K562 (cell line): ENCODE results near the gene SIGLEC9. TPM values are rescaled to one million over a fixed set of nuclear protein-coding genes. Genes with fewer than 3 reads are reported as not detected.

ENCODE experiments used
- CAMTA2 ChIP-seq: fragments of 250-450 bp; sonication (Bioruptor Pico); conservative IDR thresholded peaks from 2 replicates; pipeline ENCODE4 v1.5.1; 2022
- COPS2 ChIP-seq: fragments of 450-650 bp; conservative IDR thresholded peaks from 2 replicates; pipeline ENCODE4 v1.6.1; 2016; ENCODE audit warnings: mild to moderate bottlenecking, moderate library complexity
- CREM ChIP-seq: IDR thresholded peaks from 2 replicates; pipeline ENCODE4 v1.6.1; 2014; ENCODE audit warnings: antibody characterized with exemption, low read depth
- GATAD2A ChIP-seq: fragments of 450-650 bp; IDR thresholded peaks from 2 replicates; pipeline ENCODE4 v1.6.1; 2017
- HDAC6 ChIP-seq: IDR thresholded peaks from 2 replicates; pipeline ENCODE4 v1.6.1; 2012; ENCODE audit warnings: low read depth, mild to moderate bottlenecking, control low read depth, inconsistent platforms, low read length, moderate library complexity
- NFXL1 ChIP-seq: fragments of 450-650 bp; formaldehyde crosslinking; IDR thresholded peaks from 2 replicates; pipeline ENCODE4 v1.4.0; 2021; ENCODE audit warnings: mild to moderate bottlenecking
- NRF1 ChIP-seq, 2 experiments: fragments of 450-650 bp; IDR thresholded peaks in 1 of 2; conservative IDR thresholded peaks in 1 of 2; 2 replicates each; pipeline ENCODE4 v1.6.1; 2014; ENCODE audit warnings: mild to moderate bottlenecking in 2 of 2
- SREBF2 ChIP-seq: sonication (generic); formaldehyde crosslinking; IDR thresholded peaks from 2 replicates; pipeline ENCODE4 v1.4.0; 2020; ENCODE audit warnings: mild to moderate bottlenecking, missing genetic modification reagents
- ZNF133 ChIP-seq: fragments of 250-450 bp; sonication (Bioruptor Pico); IDR thresholded peaks from 2 replicates; pipeline ENCODE4 v1.4.0; 2020; ENCODE audit warnings: mild to moderate bottlenecking
- polyA plus RNA-seq, 8 experiments: library from polyadenylated mRNA; depleted of rRNA in 4 of 8; stranded (reverse) in 5 of 8; unstranded in 3 of 8; fragments of >200 nt; fragmentation: Nextera tagmentation in 2 of 8; fragmentation: Illumina TruSeq in 1 of 8; extraction: Ambion mirVana in 2 of 8; extraction: Trizol in 1 of 8; gene quantifications; 2 replicates each; pipeline versions ENCODE4 v1.2.1 to v1.2.3, GENCODE V29; 2011 to 2014; ENCODE audit warnings: inconsistent platforms in 1 of 8, missing spikeins in 1 of 8
- total RNA-seq, 7 experiments: library from RNA; depleted of rRNA in 6 of 7; stranded (reverse); fragments of >200 nt in 6 of 7; fragmentation: Illumina TruSeq in 2 of 7; extraction: Trizol in 2 of 7; gene quantifications; 2 replicates each; pipeline versions ENCODE4 v1.2.1 to v1.2.3, GENCODE V29; 2011 to 2021; ENCODE audit warnings: low replicate concordance in 1 of 7
- TF ChIP-seq, protein P1 (sequence below): sonication (generic); formaldehyde crosslinking; IDR thresholded peaks from 2 replicates; pipeline ENCODE4 v1.8.0; 2023; ENCODE audit warnings: mild to moderate bottlenecking, missing genetic modification reagents
- TF ChIP-seq, protein P2 (sequence below), 3 experiments: IDR thresholded peaks in 2 of 3; conservative IDR thresholded peaks in 1 of 3; 2 replicates each; pipeline ENCODE4 v1.5.1; 2011 to 2012; ENCODE audit warnings: low read length in 3 of 3, mild to moderate bottlenecking in 3 of 3, control low read depth in 2 of 3, improper control_type of control experiment in 1 of 3, inconsistent platforms in 1 of 3, low read depth in 1 of 3, mixed read lengths in 1 of 3, moderate library complexity in 1 of 3; ENCODE audit not compliant: insufficient read depth in 2 of 3
- TF ChIP-seq, protein P3 (sequence below), 2 experiments: fragments of 150-350 bp in 1 of 2; IDR thresholded peaks; 2 replicates each; pipeline ENCODE4 v1.6.1; 2012 to 2016; ENCODE audit warnings: low read depth in 2 of 2, low read length in 2 of 2, mild to moderate bottlenecking in 1 of 2, moderate library complexity in 1 of 2
- TF ChIP-seq, protein P4 (sequence below): fragments of 250-450 bp; sonication (Bioruptor Pico); IDR thresholded peaks from 2 replicates; pipeline ENCODE4 v1.8.0; 2022; ENCODE audit warnings: moderate library complexity, mild to moderate bottlenecking, inconsistent platforms
- TF ChIP-seq, protein P5 (sequence below): sonication (generic); formaldehyde crosslinking; IDR thresholded peaks from 2 replicates; pipeline ENCODE4 v1.8.0; 2022; ENCODE audit warnings: mild to moderate bottlenecking, missing genetic modification reagents

Gene SIGLEC9
- total and polyA plus RNA-seq, 9 of the 15 experiments (the other 6 are each of a cell fraction or from before 2014, with no cell fraction given) = 0.09 to 0.34 (median 0.22) TPM; not detected in 4

DNA sequence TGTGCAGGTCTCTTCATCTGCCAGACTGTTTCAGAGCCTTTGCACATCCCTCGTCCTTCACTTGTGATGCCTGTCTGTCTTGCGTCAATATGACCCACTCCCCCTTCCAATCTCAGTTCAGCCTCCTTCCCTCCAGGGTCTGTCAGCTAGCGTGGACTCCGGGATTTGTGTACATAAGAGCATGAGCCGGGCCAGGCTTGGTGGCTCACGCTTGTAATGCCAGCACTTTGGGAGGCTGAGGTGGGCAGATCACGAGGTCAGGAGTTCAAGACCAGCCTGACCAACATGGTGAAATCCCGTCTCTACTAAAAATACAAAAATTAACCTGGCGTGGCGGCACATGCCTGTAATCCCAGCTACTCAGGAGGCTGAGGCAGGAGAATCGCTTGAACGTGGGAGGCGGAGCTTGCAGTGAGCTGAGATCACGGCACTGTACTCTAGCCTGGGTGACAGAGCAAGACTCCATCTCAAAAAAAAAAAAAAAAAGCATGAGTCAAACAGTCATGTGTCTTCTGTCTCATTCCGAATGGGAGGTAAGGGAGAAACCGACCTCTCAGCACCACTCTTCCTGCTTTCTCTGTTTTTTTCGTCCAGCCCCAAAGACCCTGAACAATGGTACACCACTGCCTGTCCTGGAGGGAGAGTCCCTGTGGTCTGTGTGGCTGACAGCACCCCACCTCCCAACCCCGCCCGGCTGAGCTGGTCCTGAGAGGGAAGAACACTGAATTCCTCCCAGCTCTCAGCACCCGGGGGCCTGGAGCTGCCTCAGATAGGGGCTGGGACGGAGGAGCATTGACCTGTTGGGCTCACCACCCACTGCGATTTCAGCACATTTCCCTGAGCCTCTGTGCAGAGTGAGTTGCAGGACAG, 2.4 kb upstream of the SIGLEC9 start (continued):
- TF ChIP-seq, protein P1, sequence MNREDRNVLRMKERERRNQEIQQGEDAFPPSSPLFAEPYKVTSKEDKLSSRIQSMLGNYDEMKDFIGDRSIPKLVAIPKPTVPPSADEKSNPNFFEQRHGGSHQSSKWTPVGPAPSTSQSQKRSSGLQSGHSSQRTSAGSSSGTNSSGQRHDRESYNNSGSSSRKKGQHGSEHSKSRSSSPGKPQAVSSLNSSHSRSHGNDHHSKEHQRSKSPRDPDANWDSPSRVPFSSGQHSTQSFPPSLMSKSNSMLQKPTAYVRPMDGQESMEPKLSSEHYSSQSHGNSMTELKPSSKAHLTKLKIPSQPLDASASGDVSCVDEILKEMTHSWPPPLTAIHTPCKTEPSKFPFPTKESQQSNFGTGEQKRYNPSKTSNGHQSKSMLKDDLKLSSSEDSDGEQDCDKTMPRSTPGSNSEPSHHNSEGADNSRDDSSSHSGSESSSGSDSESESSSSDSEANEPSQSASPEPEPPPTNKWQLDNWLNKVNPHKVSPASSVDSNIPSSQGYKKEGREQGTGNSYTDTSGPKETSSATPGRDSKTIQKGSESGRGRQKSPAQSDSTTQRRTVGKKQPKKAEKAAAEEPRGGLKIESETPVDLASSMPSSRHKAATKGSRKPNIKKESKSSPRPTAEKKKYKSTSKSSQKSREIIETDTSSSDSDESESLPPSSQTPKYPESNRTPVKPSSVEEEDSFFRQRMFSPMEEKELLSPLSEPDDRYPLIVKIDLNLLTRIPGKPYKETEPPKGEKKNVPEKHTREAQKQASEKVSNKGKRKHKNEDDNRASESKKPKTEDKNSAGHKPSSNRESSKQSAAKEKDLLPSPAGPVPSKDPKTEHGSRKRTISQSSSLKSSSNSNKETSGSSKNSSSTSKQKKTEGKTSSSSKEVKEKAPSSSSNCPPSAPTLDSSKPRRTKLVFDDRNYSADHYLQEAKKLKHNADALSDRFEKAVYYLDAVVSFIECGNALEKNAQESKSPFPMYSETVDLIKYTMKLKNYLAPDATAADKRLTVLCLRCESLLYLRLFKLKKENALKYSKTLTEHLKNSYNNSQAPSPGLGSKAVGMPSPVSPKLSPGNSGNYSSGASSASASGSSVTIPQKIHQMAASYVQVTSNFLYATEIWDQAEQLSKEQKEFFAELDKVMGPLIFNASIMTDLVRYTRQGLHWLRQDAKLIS (CRISPR knock-in tag) = no peak
- TF ChIP-seq NFXL1 (CRISPR knock-in tag) = no peak
- no peak for TF ChIP-seq COPS2
- TF ChIP-seq CAMTA2 = no peak
- TF ChIP-seq CREM = no peak
- no peak for TF ChIP-seq SREBF2
- TF ChIP-seq NRF1 (conservative IDR thresholded peaks at IDR 0.05 in 1 of 2, IDR thresholded peaks at IDR 0.05 in 1 of 2) = 0 out of 4 replicates have a peak, but pooled peaks of 1 of the 2 experiments have one; percentile 14
- TF ChIP-seq HDAC6 = no peak
- TF ChIP-seq, protein P2, sequence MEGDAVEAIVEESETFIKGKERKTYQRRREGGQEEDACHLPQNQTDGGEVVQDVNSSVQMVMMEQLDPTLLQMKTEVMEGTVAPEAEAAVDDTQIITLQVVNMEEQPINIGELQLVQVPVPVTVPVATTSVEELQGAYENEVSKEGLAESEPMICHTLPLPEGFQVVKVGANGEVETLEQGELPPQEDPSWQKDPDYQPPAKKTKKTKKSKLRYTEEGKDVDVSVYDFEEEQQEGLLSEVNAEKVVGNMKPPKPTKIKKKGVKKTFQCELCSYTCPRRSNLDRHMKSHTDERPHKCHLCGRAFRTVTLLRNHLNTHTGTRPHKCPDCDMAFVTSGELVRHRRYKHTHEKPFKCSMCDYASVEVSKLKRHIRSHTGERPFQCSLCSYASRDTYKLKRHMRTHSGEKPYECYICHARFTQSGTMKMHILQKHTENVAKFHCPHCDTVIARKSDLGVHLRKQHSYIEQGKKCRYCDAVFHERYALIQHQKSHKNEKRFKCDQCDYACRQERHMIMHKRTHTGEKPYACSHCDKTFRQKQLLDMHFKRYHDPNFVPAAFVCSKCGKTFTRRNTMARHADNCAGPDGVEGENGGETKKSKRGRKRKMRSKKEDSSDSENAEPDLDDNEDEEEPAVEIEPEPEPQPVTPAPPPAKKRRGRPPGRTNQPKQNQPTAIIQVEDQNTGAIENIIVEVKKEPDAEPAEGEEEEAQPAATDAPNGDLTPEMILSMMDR (IDR thresholded peaks at IDR 0.05 in 2 of 3, conservative IDR thresholded peaks at IDR 0.05 in 1 of 3; ENCODE audit: insufficient read depth in 2 of 3, low read depth in 1 of 3, low read length in 3 of 3) = no peak
- TF ChIP-seq, protein P3, sequence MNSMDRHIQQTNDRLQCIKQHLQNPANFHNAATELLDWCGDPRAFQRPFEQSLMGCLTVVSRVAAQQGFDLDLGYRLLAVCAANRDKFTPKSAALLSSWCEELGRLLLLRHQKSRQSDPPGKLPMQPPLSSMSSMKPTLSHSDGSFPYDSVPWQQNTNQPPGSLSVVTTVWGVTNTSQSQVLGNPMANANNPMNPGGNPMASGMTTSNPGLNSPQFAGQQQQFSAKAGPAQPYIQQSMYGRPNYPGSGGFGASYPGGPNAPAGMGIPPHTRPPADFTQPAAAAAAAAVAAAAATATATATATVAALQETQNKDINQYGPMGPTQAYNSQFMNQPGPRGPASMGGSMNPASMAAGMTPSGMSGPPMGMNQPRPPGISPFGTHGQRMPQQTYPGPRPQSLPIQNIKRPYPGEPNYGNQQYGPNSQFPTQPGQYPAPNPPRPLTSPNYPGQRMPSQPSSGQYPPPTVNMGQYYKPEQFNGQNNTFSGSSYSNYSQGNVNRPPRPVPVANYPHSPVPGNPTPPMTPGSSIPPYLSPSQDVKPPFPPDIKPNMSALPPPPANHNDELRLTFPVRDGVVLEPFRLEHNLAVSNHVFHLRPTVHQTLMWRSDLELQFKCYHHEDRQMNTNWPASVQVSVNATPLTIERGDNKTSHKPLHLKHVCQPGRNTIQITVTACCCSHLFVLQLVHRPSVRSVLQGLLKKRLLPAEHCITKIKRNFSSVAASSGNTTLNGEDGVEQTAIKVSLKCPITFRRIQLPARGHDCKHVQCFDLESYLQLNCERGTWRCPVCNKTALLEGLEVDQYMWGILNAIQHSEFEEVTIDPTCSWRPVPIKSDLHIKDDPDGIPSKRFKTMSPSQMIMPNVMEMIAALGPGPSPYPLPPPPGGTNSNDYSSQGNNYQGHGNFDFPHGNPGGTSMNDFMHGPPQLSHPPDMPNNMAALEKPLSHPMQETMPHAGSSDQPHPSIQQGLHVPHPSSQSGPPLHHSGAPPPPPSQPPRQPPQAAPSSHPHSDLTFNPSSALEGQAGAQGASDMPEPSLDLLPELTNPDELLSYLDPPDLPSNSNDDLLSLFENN (IDR thresholded peaks at IDR 0.05; ENCODE audit: low read depth in 2 of 2, low read length in 2 of 2) = no peak
- TF ChIP-seq, protein P4, sequence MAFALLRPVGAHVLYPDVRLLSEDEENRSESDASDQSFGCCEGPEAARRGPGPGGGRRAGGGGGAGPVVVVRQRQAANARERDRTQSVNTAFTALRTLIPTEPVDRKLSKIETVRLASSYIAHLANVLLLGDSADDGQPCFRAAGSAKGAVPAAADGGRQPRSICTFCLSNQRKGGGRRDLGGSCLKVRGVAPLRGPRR (CRISPR knock-in tag) = no peak
- TF ChIP-seq, protein P5, sequence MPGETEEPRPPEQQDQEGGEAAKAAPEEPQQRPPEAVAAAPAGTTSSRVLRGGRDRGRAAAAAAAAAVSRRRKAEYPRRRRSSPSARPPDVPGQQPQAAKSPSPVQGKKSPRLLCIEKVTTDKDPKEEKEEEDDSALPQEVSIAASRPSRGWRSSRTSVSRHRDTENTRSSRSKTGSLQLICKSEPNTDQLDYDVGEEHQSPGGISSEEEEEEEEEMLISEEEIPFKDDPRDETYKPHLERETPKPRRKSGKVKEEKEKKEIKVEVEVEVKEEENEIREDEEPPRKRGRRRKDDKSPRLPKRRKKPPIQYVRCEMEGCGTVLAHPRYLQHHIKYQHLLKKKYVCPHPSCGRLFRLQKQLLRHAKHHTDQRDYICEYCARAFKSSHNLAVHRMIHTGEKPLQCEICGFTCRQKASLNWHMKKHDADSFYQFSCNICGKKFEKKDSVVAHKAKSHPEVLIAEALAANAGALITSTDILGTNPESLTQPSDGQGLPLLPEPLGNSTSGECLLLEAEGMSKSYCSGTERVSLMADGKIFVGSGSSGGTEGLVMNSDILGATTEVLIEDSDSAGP (CRISPR knock-in tag) = no peak
- TF ChIP-seq ZNF133 (CRISPR knock-in tag) = no peak
- TF ChIP-seq GATAD2A = no peak
